Body of pancreas (tissue), 4 donors: ENCODE measurements around the gene ANKRD6. TPM values are rescaled to one million over a fixed set of nuclear protein-coding genes. Genes with fewer than 3 reads are reported as not detected.
"Not testable (repeated sequence)": the region's sequence is repeated elsewhere in the genome, so short reads cannot be mapped to it uniquely, and the experiment has no call there.

ENCODE experiments used
- ATAC-seq: fragments of 150-250 bp; one replicate; pipeline ENCODE4 v1.9.1; 2016
- DNase-seq, 4 donors: peaks; one replicate each; pipeline ENCODE4 v3.0.0-alpha.2; 2019
- H3K27ac ChIP-seq, 4 donors: fragments of 200-600 bp; sonication (generic); 1 replicate in 3 of 4; 2 replicates in 1 of 4; pipeline versions ENCODE4 v1.5.1 to v1.6.1; 2016 to 2019; ENCODE audit warnings: mild to moderate bottlenecking in 1 of 4, mixed read lengths in 1 of 4, moderate library complexity in 1 of 4
- H3K27me3 ChIP-seq, 2 donors: fragments of 200-600 bp; sonication (generic); one replicate each; pipeline ENCODE4 v1.6.0; 2016; ENCODE audit warnings: mild to moderate bottlenecking in 1 of 2
- H3K36me3 ChIP-seq, 2 donors: fragments of 200-600 bp; sonication (generic); replicated peaks in 1 of 2; 2 replicates each; pipeline ENCODE4 v1.5.1; 2016; ENCODE audit warnings: low read depth in 2 of 2; ENCODE audit not compliant: insufficient read depth in 1 of 2
- H3K4me1 ChIP-seq: fragments of 200-600 bp; sonication (generic); one replicate; pipeline ENCODE4 v1.6.0; 2016
- H3K4me3 ChIP-seq, 2 donors: fragments of 200-600 bp; sonication (generic); 1 replicate in 1 of 2; 2 replicates in 1 of 2; pipeline ENCODE4 v1.5.1; 2016 to 2019
- H3K9me3 ChIP-seq, 3 donors: fragments of 200-600 bp; sonication (generic); 1 replicate in 2 of 3; 2 replicates in 1 of 3; pipeline ENCODE4 v1.5.1; 2016
- CTCF ChIP-seq, 7 experiments: fragments of 450-650 bp in 4 of 7; fragments of 200-600 bp in 3 of 7; sonication (generic) in 3 of 7; IDR thresholded peaks; one replicate each; pipeline ENCODE4 v1.5.1; 2016 to 2019; ENCODE audit warnings: antibody characterized with exemption in 7 of 7
- POLR2A ChIP-seq, 3 donors: fragments of 450-650 bp; IDR thresholded peaks; one replicate each; pipeline ENCODE4 v1.6.1; 2016; ENCODE audit warnings: antibody characterized with exemption in 3 of 3, mild to moderate bottlenecking in 2 of 3
- WGBS, 2 donors: methylation state at CpG; one replicate each; pipeline ENCODE4 v1.1.5; 2017; 5-methylcytosine and 5-hydroxymethylcytosine counted together
- intact Hi-C: fragments of 100-400 bp; cut with DNase I; formaldehyde crosslinking; loops from one replicate; pipeline ENCODE4 v1.15.1; 2023
- total RNA-seq, 2 donors: library from RNA; depleted of rRNA; stranded (reverse); fragments of >200 nt; gene quantifications; one replicate each; pipeline ENCODE4 v1.1.0, GENCODE V29; 2016

Gene ANKRD6
- total RNA-seq, 2 donors from 2014 or later: 16.9 to 21.4 TPM

GRCh38 chr6:89619567-89619966 lies 186.6 kb downstream of the ANKRD6 start:
- Histone ChIP-seq H3K4me3 (no peak overlapping the region), H3K27ac (no peak overlapping the region), H3K9me3 (no peaks in the 10 kb centered on the region), H3K4me1 (no peaks in the 10 kb centered on the region), H3K36me3 (no peaks in the 10 kb centered on the region), H3K27me3 (no peaks in the 10 kb centered on the region)
- no peak for TF ChIP-seq POLR2A (IDR thresholded peaks at IDR 0.05)
- no peak for TF ChIP-seq CTCF (IDR thresholded peaks at IDR 0.05)
- ATAC-seq: no peak
- intact Hi-C loops: loop anchor here (10.0 kb wide), 1 partner anchor 635 kb away; no protein-coding TSS in a partner anchor
- DNase-seq: no peak
- 93 to 95% methylated on average over 6 of the region's 6 CpGs for WGBS, 2 donors

GRCh38 chr6:89623749-89624148 lies 190.8 kb downstream of the ANKRD6 start:
- H3K9me3 ChIP-seq: no peaks in the 10 kb centered on the region
- no peaks in the 10 kb centered on the region for H3K4me1 ChIP-seq
- H3K36me3 ChIP-seq: peaks cover 0 to 3% of the 10 kb centered on the region in 2 donors
- H3K4me3 ChIP-seq: no peak overlapping the region
- intact Hi-C loops: no loop called here
- DNase-seq (no peak), ATAC-seq (no peak)
- no peak for TF ChIP-seq POLR2A (IDR thresholded peaks at IDR 0.05)
- TF ChIP-seq CTCF (IDR thresholded peaks at IDR 0.05): no peak
- WGBS, 2 donors: 80 to 87% methylated on average over 7 to 8 of the region's 8 CpGs
- H3K27ac ChIP-seq: no peak overlapping the region
- no peaks in the 10 kb centered on the region for H3K27me3 ChIP-seq

- Histone ChIP-seq H3K4me3 (no peak overlapping the region), H3K9me3 (no peaks in the 10 kb centered on the region), H3K27me3 (no peaks in the 10 kb centered on the region), H3K27ac (no peak overlapping the region), H3K36me3 (peaks cover 0 to 3% of the 10 kb centered on the region in 2 donors), H3K4me1 (no peaks in the 10 kb centered on the region)
- ATAC-seq (no peak), DNase-seq (peak in 3 of 4 donors; percentile 8 to 47 (median 39))
- intact Hi-C loops: no loop called here
- WGBS, 2 donors: 53 to 79% methylated on average over 3 to 9 of the region's 9 CpGs
- TF ChIP-seq CTCF (IDR thresholded peaks at IDR 0.05): no peak
- no peak for TF ChIP-seq POLR2A (IDR thresholded peaks at IDR 0.05)
Measured at GRCh38 chr6:89630488-89630887, 197.5 kb downstream of the ANKRD6 start.

GRCh38 chr6:89636412-89636811 lies 203.5 kb downstream of the ANKRD6 start:
- DNase-seq, H3K27me3 ChIP-seq, H3K27ac ChIP-seq, H3K4me3 ChIP-seq, intact Hi-C loops, ATAC-seq, H3K36me3 ChIP-seq, H3K9me3 ChIP-seq: not testable (repeated sequence)
- 99% methylated on average over 3 of the region's 3 CpGs for WGBS, 2 donors
- peaks cover 15% of the 10 kb centered on the region for H3K4me1 ChIP-seq

- H3K36me3 ChIP-seq: no peaks in the 10 kb centered on the region
- H3K4me3 ChIP-seq: peak overlapping the region; percentile 20 to 64
- DNase-seq: no peak
- intact Hi-C loops: no loop called here
- H3K4me1 ChIP-seq: peaks cover 15% of the 10 kb centered on the region
- no peak for ATAC-seq
- H3K27ac ChIP-seq: peak overlapping the region; percentile 81 to 95 (median 90)
- TF ChIP-seq CTCF (IDR thresholded peaks at IDR 0.05) (no peak), POLR2A (IDR thresholded peaks at IDR 0.05) (no peak)
- 6 to 9% methylated on average over 7 of the region's 7 CpGs for WGBS, 2 donors
- H3K9me3 ChIP-seq: no peaks in the 10 kb centered on the region
- H3K27me3 ChIP-seq: no peaks in the 10 kb centered on the region
Measured at GRCh38 chr6:89637960-89638319, 205.0 kb downstream of the ANKRD6 start.
